Measurements from ENCODE around the gene CENPF.
A peak's percentile ranks its signal among the peaks of the same experiment; 100 is the strongest.

The CENPF gene

GRCh38 chr1:214602764-214603657 is at the start of gene CENPF:
TSS of gene CENPF (plus strand) at chr1:214603195. CDS start at chr1:214613755, 10,560 bp downstream.
- peak within 1 kb of the TSS; percentile 84 for H3K4me3 ChIP-seq (ENCODE audit: low read length)
- no peak for TF ChIP-seq ZNF274 (IDR thresholded peaks at IDR 0.05; ENCODE audit: low read depth, low read length)

GRCh38 chr1:214557952-214558735 is 44.9 kb upstream of the CENPF start:
- TF ChIP-seq ZNF274 (IDR thresholded peaks at IDR 0.05; ENCODE audit: low read depth, low read length): no peak
- H3K4me3 ChIP-seq (ENCODE audit: low read length): no peak overlapping the region

GRCh38 chr1:214563881-214564280 is 39.1 kb upstream of the CENPF start:
- no peak for TF ChIP-seq ZNF274 (IDR thresholded peaks at IDR 0.05; ENCODE audit: low read depth, low read length)
- H3K4me3 ChIP-seq (ENCODE audit: low read length): no peak overlapping the region

GRCh38 chr1:214565310-214565709 is 37.7 kb upstream of the CENPF start:
- no peak overlapping the region for H3K4me3 ChIP-seq (ENCODE audit: low read length)
- TF ChIP-seq ZNF274 (IDR thresholded peaks at IDR 0.05; ENCODE audit: low read depth, low read length): no peak

- no peak for TF ChIP-seq ZNF274 (IDR thresholded peaks at IDR 0.05; ENCODE audit: low read depth, low read length)
- no peak overlapping the region for H3K4me3 ChIP-seq (ENCODE audit: low read length)
Observed at GRCh38 chr1:214566158-214567104, 36.6 kb upstream of the CENPF start.

GRCh38 chr1:214567481-214567980 is 35.5 kb upstream of the CENPF start:
- no peak overlapping the region for H3K4me3 ChIP-seq (ENCODE audit: low read length)
- no peak for TF ChIP-seq ZNF274 (IDR thresholded peaks at IDR 0.05; ENCODE audit: low read depth, low read length)

GRCh38 chr1:214568328-214568727 is 34.7 kb upstream of the CENPF start:
- no peak for TF ChIP-seq ZNF274 (IDR thresholded peaks at IDR 0.05; ENCODE audit: low read depth, low read length)
- H3K4me3 ChIP-seq (ENCODE audit: low read length): no peak overlapping the region

- H3K4me3 ChIP-seq (ENCODE audit: low read length): no peak overlapping the region
- no peak for TF ChIP-seq ZNF274 (IDR thresholded peaks at IDR 0.05; ENCODE audit: low read depth, low read length)
Observed at GRCh38 chr1:214569357-214570004, 33.5 kb upstream of the CENPF start.

GRCh38 chr1:214570442-214570841 is 32.6 kb upstream of the CENPF start:
- no peak for TF ChIP-seq ZNF274 (IDR thresholded peaks at IDR 0.05; ENCODE audit: low read depth, low read length)
- no peak overlapping the region for H3K4me3 ChIP-seq (ENCODE audit: low read length)

- no peak overlapping the region for H3K4me3 ChIP-seq (ENCODE audit: low read length)
- no peak for TF ChIP-seq ZNF274 (IDR thresholded peaks at IDR 0.05; ENCODE audit: low read depth, low read length)
Observed at GRCh38 chr1:214571281-214571680, 31.7 kb upstream of the CENPF start.

- no peak for TF ChIP-seq ZNF274 (IDR thresholded peaks at IDR 0.05; ENCODE audit: low read depth, low read length)
Observed at GRCh38 chr1:214573386-214574318, 29.3 kb upstream of the CENPF start.

More at GRCh38 chr1:214573386-214574318, 29.3 kb upstream of the CENPF start:
- no peak overlapping the region for H3K4me3 ChIP-seq (ENCODE audit: low read length)
